ENCODE measurements around the gene MYMK. TPM values are rescaled to one million over a fixed set of nuclear protein-coding genes. Genes with fewer than 3 reads are reported as not detected.
A peak's percentile ranks its signal among the peaks of the same experiment; 100 is the strongest.

MYMK gene
- total and polyA plus RNA-seq, 2 of the 13 experiments (the other 11 are each of a cell fraction or from before 2014, with no cell fraction given) = not detected

DNA sequence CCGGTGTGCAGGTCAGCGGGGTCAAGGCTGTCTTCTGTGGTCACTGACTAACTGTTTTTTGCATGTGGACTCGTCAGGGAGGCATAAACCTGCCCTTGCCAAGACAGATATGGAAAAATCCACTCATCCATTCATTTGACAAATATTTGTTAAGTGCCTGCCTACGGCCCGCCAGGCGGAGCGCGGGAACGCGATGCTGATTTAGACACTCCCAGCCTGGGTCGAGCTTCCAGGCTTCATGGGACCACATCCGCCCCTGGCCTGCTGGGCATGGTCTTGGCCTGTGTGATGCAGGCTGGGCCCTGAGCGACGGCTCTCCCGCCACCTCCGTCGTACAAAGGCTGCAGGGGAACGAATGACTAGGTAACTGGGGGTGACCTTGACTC is 18.1 kb downstream of the MYMK start (continued):
- TF ChIP-seq MEF2D (CRISPR knock-in tag; IDR thresholded peaks at IDR 0.05) = peak; percentile 83
- peak; percentile 82 for TF ChIP-seq WIZ (CRISPR knock-in tag; IDR thresholded peaks at IDR 0.05)
- TF ChIP-seq RELA (CRISPR knock-in tag; IDR thresholded peaks at IDR 0.05) = peak; percentile 50; the same call in 1 of the 2 replicates
- TF ChIP-seq ZNF501 (CRISPR knock-in tag; IDR thresholded peaks at IDR 0.05) = peak; percentile 87
- peak; percentile 18; the same call in 1 of the 2 replicates for TF ChIP-seq BORCS8-MEF2B (CRISPR knock-in tag; IDR thresholded peaks at IDR 0.05)
- TF ChIP-seq, protein P1, sequence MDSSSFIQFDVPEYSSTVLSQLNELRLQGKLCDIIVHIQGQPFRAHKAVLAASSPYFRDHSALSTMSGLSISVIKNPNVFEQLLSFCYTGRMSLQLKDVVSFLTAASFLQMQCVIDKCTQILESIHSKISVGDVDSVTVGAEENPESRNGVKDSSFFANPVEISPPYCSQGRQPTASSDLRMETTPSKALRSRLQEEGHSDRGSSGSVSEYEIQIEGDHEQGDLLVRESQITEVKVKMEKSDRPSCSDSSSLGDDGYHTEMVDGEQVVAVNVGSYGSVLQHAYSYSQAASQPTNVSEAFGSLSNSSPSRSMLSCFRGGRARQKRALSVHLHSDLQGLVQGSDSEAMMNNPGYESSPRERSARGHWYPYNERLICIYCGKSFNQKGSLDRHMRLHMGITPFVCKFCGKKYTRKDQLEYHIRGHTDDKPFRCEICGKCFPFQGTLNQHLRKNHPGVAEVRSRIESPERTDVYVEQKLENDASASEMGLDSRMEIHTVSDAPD (CRISPR knock-in tag; IDR thresholded peaks at IDR 0.05) = peak; percentile 80; the same call in 1 of the 2 replicates
- TF ChIP-seq EZH2 (conservative IDR thresholded peaks at IDR 0.05; ENCODE audit: low read depth, low read length) = no peak
- TF ChIP-seq, protein P2, sequence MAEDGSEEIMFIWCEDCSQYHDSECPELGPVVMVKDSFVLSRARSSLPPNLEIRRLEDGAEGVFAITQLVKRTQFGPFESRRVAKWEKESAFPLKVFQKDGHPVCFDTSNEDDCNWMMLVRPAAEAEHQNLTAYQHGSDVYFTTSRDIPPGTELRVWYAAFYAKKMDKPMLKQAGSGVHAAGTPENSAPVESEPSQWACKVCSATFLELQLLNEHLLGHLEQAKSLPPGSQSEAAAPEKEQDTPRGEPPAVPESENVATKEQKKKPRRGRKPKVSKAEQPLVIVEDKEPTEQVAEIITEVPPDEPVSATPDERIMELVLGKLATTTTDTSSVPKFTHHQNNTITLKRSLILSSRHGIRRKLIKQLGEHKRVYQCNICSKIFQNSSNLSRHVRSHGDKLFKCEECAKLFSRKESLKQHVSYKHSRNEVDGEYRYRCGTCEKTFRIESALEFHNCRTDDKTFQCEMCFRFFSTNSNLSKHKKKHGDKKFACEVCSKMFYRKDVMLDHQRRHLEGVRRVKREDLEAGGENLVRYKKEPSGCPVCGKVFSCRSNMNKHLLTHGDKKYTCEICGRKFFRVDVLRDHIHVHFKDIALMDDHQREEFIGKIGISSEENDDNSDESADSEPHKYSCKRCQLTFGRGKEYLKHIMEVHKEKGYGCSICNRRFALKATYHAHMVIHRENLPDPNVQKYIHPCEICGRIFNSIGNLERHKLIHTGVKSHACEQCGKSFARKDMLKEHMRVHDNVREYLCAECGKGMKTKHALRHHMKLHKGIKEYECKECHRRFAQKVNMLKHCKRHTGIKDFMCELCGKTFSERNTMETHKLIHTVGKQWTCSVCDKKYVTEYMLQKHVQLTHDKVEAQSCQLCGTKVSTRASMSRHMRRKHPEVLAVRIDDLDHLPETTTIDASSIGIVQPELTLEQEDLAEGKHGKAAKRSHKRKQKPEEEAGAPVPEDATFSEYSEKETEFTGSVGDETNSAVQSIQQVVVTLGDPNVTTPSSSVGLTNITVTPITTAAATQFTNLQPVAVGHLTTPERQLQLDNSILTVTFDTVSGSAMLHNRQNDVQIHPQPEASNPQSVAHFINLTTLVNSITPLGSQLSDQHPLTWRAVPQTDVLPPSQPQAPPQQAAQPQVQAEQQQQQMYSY (CRISPR knock-in tag; IDR thresholded peaks at IDR 0.05) = peak; percentile 62; the same call in 1 of the 2 replicates
- TF ChIP-seq KAT8 (CRISPR knock-in tag; IDR thresholded peaks at IDR 0.05) = peak; percentile 78; the same call in 1 of the 2 replicates
- TF ChIP-seq ZNF292 (CRISPR knock-in tag; IDR thresholded peaks at IDR 0.05; ENCODE audit: borderline replicate concordance, low read depth) = peak; percentile 72; the same call in 1 of the 2 replicates
- TF ChIP-seq KLF16 (CRISPR knock-in tag; IDR thresholded peaks at IDR 0.05) = peak in 1 of 2 experiments; percentile 39; a peak in 1 of 4 replicates
- TF ChIP-seq MXI1 (IDR thresholded peaks at IDR 0.05; ENCODE audit: borderline replicate concordance, low read depth, low read length) = 0 out of 3 replicates have a peak, but pooled peaks have one; percentile 41
- TF ChIP-seq ZNF143 (CRISPR knock-in tag; IDR thresholded peaks at IDR 0.05) = peak; percentile 74
- TF ChIP-seq, protein P3, sequence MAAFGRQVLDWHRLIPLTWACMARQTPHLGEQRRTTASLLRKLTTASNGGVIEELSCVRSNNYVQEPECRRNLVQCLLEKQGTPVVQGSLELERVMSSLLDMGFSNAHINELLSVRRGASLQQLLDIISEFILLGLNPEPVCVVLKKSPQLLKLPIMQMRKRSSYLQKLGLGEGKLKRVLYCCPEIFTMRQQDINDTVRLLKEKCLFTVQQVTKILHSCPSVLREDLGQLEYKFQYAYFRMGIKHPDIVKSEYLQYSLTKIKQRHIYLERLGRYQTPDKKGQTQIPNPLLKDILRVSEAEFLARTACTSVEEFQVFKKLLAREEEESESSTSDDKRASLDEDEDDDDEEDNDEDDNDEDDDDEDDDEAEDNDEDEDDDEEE (CRISPR knock-in tag; IDR thresholded peaks at IDR 0.05) = peak; percentile 77
- peak; percentile 73 for TF ChIP-seq HOXA3 (CRISPR knock-in tag; IDR thresholded peaks at IDR 0.05)
- TF ChIP-seq ELF1 (CRISPR knock-in tag; IDR thresholded peaks at IDR 0.05) = peak; percentile 34; the same call in 1 of the 2 replicates
- peak; percentile 96 for TF ChIP-seq ZNF264 (CRISPR knock-in tag; IDR thresholded peaks at IDR 0.05)
- peak; percentile 94 for TF ChIP-seq SALL1 (CRISPR knock-in tag; IDR thresholded peaks at IDR 0.05)
- TF ChIP-seq ZIK1 (CRISPR knock-in tag; IDR thresholded peaks at IDR 0.05; ENCODE audit: borderline replicate concordance, low read depth) = peak; percentile 53; the same call in 1 of the 2 replicates
- peak; percentile 67; the same call in 1 of the 2 replicates for TF ChIP-seq MTF2 (CRISPR knock-in tag; IDR thresholded peaks at IDR 0.05; ENCODE audit: borderline replicate concordance)
- TF ChIP-seq HOXD1 (CRISPR knock-in tag; IDR thresholded peaks at IDR 0.05) = peak; percentile 89
- TF ChIP-seq GFI1 (CRISPR knock-in tag; IDR thresholded peaks at IDR 0.05; ENCODE audit: borderline replicate concordance) = 0 out of 2 replicates have a peak, but pooled peaks have one; percentile 46
- TF ChIP-seq ZNF749 (CRISPR knock-in tag; IDR thresholded peaks at IDR 0.05; ENCODE audit: borderline replicate concordance) = no peak
- TF ChIP-seq NFIB (CRISPR knock-in tag; IDR thresholded peaks at IDR 0.05; ENCODE audit: borderline replicate concordance) = no peak
